Peyer's patch (tissue), 4 donors: ENCODE results near the gene CD28. TPM values are rescaled to one million over a fixed set of nuclear protein-coding genes. Genes with fewer than 3 reads are reported as not detected.
"Not testable (repeated sequence)": the region's sequence is repeated elsewhere in the genome, so short reads cannot be mapped to it uniquely, and the experiment has no call there.

ENCODE experiments used
- DNase-seq, 3 donors: peaks; one replicate each; pipeline ENCODE4 v3.0.0-alpha.2; 2017 to 2019
- H3K27ac ChIP-seq, 4 donors: fragments of 200-600 bp; sonication (generic); one replicate each; pipeline ENCODE4 v1.5.1; 2016 to 2019
- H3K27me3 ChIP-seq, 2 donors: fragments of 200-600 bp; sonication (generic); one replicate each; pipeline ENCODE4 v1.5.1; 2019
- H3K36me3 ChIP-seq, 3 donors: fragments of 200-600 bp; sonication (generic); one replicate each; pipeline ENCODE4 v1.5.1; 2016 to 2019
- H3K4me1 ChIP-seq, 4 donors: fragments of 200-600 bp; sonication (generic); one replicate each; pipeline ENCODE4 v1.5.1; 2016 to 2019
- H3K4me3 ChIP-seq, 4 donors: fragments of 200-600 bp; sonication (generic); 1 replicate in 3 of 4; 2 replicates in 1 of 4; pipeline ENCODE4 v1.5.1; 2016 to 2019; ENCODE audit warnings: mild to moderate bottlenecking in 1 of 4
- H3K9me3 ChIP-seq, 4 donors: fragments of 200-600 bp; sonication (generic); one replicate each; pipeline ENCODE4 v1.5.1; 2016 to 2019; ENCODE audit warnings: mild to moderate bottlenecking in 1 of 4
- POLR2A ChIP-seq, 2 donors: fragments of 450-650 bp; IDR thresholded peaks; one replicate each; pipeline ENCODE4 v1.5.1; 2017; ENCODE audit warnings: antibody characterized with exemption in 2 of 2, mild to moderate bottlenecking in 2 of 2, moderate library complexity in 2 of 2
- total RNA-seq, 4 donors: library from RNA; depleted of rRNA; stranded (reverse); fragments of >200 nt; gene quantifications; one replicate each; pipeline ENCODE4 v1.1.0, GENCODE V29; 2016
- TF ChIP-seq, protein P1 (sequence below), 6 experiments: fragments of 450-650 bp in 4 of 6; fragments of 200-600 bp in 2 of 6; sonication (generic) in 1 of 6; IDR thresholded peaks; one replicate each; pipeline ENCODE4 v1.5.1; 2017 to 2019; ENCODE audit warnings: antibody characterized with exemption in 6 of 6, mild to moderate bottlenecking in 3 of 6, moderate library complexity in 1 of 6

Gene CD28
- total RNA-seq, 4 donors from 2014 or later: 0.53 to 5.0 (median 0.76) TPM

DNA sequence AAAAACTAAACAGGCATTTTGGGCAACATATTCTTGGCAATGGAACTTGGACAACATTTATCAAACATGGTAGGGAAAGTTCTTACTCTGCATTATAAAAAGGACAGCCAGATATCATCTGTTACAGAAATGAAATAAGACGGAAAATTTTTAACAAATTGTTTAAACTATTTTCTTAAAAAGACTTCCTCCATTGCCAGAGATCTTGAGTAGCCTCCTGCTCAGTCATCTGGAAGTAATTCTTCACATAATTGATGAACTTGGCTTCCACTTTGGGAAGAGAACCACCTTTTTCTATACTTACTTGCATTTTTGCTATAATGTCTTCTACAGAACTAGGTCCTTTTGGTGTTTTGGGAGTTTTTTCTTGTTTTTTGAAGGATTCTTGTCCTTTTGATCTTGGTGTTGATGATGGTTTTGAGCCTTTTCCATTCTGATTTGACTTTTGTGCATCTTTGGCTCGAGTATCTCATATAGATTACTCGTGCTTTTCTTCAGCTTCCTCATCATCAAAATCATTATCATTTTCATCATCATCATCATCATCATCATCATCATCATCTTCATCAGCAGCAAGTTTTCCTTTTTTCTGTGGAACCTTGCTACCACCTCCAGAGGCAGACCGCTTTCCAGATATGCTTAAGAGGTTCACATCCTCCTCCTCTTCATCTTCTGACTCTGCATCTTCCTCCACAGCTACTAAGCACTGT lies 66.2 kb downstream of the CD28 start:
- TF ChIP-seq POLR2A (IDR thresholded peaks at IDR 0.05): no peak
- TF ChIP-seq, protein P1, sequence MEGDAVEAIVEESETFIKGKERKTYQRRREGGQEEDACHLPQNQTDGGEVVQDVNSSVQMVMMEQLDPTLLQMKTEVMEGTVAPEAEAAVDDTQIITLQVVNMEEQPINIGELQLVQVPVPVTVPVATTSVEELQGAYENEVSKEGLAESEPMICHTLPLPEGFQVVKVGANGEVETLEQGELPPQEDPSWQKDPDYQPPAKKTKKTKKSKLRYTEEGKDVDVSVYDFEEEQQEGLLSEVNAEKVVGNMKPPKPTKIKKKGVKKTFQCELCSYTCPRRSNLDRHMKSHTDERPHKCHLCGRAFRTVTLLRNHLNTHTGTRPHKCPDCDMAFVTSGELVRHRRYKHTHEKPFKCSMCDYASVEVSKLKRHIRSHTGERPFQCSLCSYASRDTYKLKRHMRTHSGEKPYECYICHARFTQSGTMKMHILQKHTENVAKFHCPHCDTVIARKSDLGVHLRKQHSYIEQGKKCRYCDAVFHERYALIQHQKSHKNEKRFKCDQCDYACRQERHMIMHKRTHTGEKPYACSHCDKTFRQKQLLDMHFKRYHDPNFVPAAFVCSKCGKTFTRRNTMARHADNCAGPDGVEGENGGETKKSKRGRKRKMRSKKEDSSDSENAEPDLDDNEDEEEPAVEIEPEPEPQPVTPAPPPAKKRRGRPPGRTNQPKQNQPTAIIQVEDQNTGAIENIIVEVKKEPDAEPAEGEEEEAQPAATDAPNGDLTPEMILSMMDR (IDR thresholded peaks at IDR 0.05): no peak
- Histone ChIP-seq H3K9me3 (no peaks in the 10 kb centered on the region), H3K4me1 (no peaks in the 10 kb centered on the region), H3K27ac (no peak overlapping the region), H3K27me3 (no peaks in the 10 kb centered on the region), H3K36me3 (no peaks in the 10 kb centered on the region), H3K4me3 (no peak overlapping the region)
- no peak for DNase-seq

DNA sequence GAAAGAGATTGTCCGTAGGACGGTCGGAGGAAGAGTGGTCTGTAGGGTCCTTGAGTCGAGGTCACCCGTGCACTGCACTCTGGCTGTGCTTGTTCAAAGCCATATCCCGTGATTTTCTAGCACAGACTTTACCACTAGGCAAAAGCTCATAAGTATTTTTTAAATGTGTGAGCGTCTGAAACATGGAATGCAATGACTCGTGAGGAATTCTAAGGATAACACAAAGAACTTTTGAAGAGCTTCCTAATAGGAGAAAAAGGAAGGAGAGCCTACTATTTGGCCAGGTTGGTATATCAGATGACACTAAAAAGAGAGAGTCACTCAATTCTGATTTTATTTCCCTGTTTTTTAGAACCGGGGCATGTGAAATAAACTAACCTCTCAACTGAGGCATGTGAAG lies 68.3 kb downstream of the CD28 start:
- Histone ChIP-seq H3K9me3 (no peaks in the 10 kb centered on the region), H3K4me1 (no peaks in the 10 kb centered on the region), H3K27me3 (no peaks in the 10 kb centered on the region), H3K36me3 (no peaks in the 10 kb centered on the region), H3K4me3 (no peak overlapping the region), H3K27ac (no peak overlapping the region)
- TF ChIP-seq POLR2A (IDR thresholded peaks at IDR 0.05): no peak
- TF ChIP-seq, protein P1 (IDR thresholded peaks at IDR 0.05): no peak
- DNase-seq: no peak

DNA sequence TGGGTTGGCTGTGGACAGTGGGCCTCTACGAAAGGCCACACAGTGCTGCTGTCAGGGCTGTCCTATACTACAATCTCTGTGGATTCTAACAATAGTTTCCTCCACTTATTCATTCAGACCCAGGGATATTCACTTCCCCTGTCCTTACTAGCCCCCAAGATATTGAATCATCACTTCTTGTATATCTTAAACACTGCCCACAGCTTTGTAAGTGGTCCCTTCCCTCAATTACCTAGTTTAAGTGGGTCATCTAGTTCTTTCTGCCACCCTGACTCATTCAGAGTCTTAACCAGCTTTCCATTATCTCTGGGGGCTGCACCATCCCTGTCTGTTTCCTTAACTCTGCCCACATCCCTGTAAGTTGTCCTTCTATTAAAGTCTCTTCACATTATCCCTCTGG lies 69.2 kb downstream of the CD28 start:
- H3K4me1 ChIP-seq: no peaks in the 10 kb centered on the region
- no peak overlapping the region for H3K27ac ChIP-seq
- no peaks in the 10 kb centered on the region for H3K36me3 ChIP-seq
- no peaks in the 10 kb centered on the region for H3K27me3 ChIP-seq
- H3K4me3 ChIP-seq: no peak overlapping the region
- H3K9me3 ChIP-seq: no peaks in the 10 kb centered on the region
- DNase-seq: no peak
- TF ChIP-seq, protein P1 (IDR thresholded peaks at IDR 0.05): no peak
- no peak for TF ChIP-seq POLR2A (IDR thresholded peaks at IDR 0.05)

DNA sequence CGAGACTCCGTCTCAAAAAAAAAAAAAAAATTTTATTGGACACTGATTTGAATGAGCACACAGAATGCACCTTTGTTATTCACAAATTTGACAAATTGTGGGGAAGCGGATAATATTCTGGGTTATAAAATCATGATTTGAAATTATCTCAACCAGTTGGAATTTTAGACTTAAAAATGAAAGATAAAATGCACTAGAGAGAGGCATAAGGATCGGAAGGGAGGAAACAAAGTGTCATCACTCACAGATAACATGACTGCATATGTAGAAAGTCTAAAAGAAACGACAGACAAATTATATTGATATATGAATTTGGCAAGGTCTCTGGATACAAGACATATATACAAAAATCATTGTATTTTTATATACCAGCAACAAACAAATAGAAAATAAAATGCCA lies 70.6 kb downstream of the CD28 start:
- Histone ChIP-seq H3K4me1 (peaks cover 0 to 2% (median 0%) of the 10 kb centered on the region in 4 donors), H3K27me3 (no peaks in the 10 kb centered on the region), H3K36me3 (no peaks in the 10 kb centered on the region), H3K27ac (no peak overlapping the region), H3K9me3 (no peaks in the 10 kb centered on the region), H3K4me3 (no peak overlapping the region)
- no peak for DNase-seq
- TF ChIP-seq, protein P1 (IDR thresholded peaks at IDR 0.05): no peak
- no peak for TF ChIP-seq POLR2A (IDR thresholded peaks at IDR 0.05)

DNA sequence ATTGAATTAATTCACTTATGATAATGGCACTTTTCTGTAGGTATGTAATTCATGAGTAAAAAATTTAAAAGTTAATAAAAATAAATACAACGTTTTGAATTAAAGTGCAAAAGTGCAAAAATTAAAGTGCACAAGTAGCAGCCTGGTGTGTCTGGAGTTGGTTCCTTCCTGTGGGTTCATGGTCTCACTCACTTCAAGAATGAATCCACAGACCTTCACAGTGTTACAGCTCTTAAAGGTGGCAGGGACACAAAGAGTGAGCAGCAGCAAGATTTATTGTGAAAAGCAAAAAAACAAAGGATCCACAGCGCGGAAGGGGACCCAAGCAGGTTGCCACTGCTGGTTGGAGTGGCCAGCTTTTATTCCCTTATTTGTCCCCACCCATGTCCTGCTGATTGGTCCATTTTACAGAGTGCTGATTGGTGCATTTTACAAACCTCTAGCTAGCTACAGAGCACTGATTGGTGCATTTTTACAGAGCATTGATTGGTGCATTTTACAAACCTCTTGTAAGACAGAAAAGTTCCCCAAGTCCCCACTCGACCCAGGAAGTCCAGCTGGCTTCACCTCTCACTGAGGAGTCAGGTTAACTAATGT lies 73.1 kb downstream of the CD28 start:
- not testable (repeated sequence) for H3K9me3 ChIP-seq, H3K4me3 ChIP-seq, H3K36me3 ChIP-seq, H3K27ac ChIP-seq, H3K27me3 ChIP-seq, DNase-seq
- peaks cover 0 to 19% (median 0%) of the 10 kb centered on the region in 4 donors for H3K4me1 ChIP-seq

DNA sequence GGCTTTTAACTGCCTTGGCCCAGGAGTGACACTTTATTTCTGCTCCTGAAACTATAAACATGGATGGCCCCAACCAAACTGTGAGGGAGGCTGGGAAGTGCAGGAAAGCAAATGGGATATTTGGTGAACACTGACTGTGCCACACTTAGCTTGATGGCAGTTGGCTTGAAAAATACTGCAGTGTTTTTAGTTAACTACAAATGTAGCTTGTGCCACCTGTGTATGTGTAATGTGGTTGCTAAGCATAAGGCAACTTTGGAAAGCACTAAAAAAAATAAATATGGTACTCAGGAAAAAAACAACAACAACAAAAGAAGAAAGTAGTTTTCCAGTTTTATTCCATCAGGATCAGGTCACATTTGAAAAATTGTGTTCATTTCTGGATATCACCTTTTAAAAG lies 73.8 kb downstream of the CD28 start:
- H3K27ac ChIP-seq: no peak overlapping the region
- no peaks in the 10 kb centered on the region for H3K27me3 ChIP-seq
- no peaks in the 10 kb centered on the region for H3K9me3 ChIP-seq
- peaks cover 0 to 19% (median 0%) of the 10 kb centered on the region in 4 donors for H3K4me1 ChIP-seq
- no peaks in the 10 kb centered on the region for H3K36me3 ChIP-seq
- DNase-seq: no peak
- no peak for TF ChIP-seq POLR2A (IDR thresholded peaks at IDR 0.05)
- TF ChIP-seq, protein P1 (IDR thresholded peaks at IDR 0.05): no peak
- H3K4me3 ChIP-seq: no peak overlapping the region
